GM12874 (cell line): ENCODE results near the gene UGT1A8.
"Not testable (repeated sequence)": the region's sequence is repeated elsewhere in the genome, so short reads cannot be mapped to it uniquely, and the experiment has no call there.

ENCODE experiments used
- CTCF ChIP-seq: IDR thresholded peaks from 2 replicates; pipeline ENCODE4 v1.5.1; 2011; ENCODE audit warnings: low read depth, mild to moderate bottlenecking, control low read depth, low read length, moderate library complexity; ENCODE audit not compliant: insufficient read depth

Gene UGT1A8

GRCh38 chr2:233617476-233617875 lies at the start of gene UGT1A8:
Gene UGT1A8 (plus strand): TSS chr2:233617633. CDS start chr2:233617708, 75 bp downstream.
- not testable (repeated sequence) for TF ChIP-seq CTCF

- TF ChIP-seq CTCF: no peak
These were observed 46.4 kb upstream of the UGT1A8 start for GRCh38 chr2:233571001-233571400.

- TF ChIP-seq CTCF: no peak
These were observed 46.0 kb upstream of the UGT1A8 start for GRCh38 chr2:233571462-233571861.

GRCh38 chr2:233572468-233572867 lies 45.0 kb upstream of the UGT1A8 start:
- TF ChIP-seq CTCF: no peak

- no peak for TF ChIP-seq CTCF
These were observed 33.2 kb upstream of the UGT1A8 start for GRCh38 chr2:233584210-233584609.

- TF ChIP-seq CTCF: no peak
These were observed 29.0 kb upstream of the UGT1A8 start for GRCh38 chr2:233588400-233588799.

- no peak for TF ChIP-seq CTCF
These were observed 24.2 kb upstream of the UGT1A8 start for GRCh38 chr2:233593201-233593600.

- TF ChIP-seq CTCF: no peak
These were observed 19.9 kb upstream of the UGT1A8 start for GRCh38 chr2:233597522-233597921.
